Breast epithelium (tissue), 3 donors: ENCODE results near the gene PXDN.

ENCODE experiments used
- POLR2A ChIP-seq: fragments of 450-650 bp; IDR thresholded peaks from one replicate; pipeline ENCODE4 v1.6.1; 2016; ENCODE audit warnings: antibody characterized with exemption, mild to moderate bottlenecking, moderate library complexity
- POLR2AphosphoS5 ChIP-seq, 3 donors: sonication (generic); formaldehyde crosslinking; IDR thresholded peaks; one replicate each; pipeline ENCODE4 v1.6.1; 2017; ENCODE audit warnings: antibody characterized with exemption in 3 of 3
- TF ChIP-seq, protein P1 (sequence below), 3 donors: fragments of 450-650 bp; IDR thresholded peaks; one replicate each; pipeline ENCODE4 v1.5.1; 2016 to 2017; ENCODE audit warnings: antibody characterized with exemption in 3 of 3, mild to moderate bottlenecking in 3 of 3, moderate library complexity in 3 of 3

- TF ChIP-seq, protein P1, sequence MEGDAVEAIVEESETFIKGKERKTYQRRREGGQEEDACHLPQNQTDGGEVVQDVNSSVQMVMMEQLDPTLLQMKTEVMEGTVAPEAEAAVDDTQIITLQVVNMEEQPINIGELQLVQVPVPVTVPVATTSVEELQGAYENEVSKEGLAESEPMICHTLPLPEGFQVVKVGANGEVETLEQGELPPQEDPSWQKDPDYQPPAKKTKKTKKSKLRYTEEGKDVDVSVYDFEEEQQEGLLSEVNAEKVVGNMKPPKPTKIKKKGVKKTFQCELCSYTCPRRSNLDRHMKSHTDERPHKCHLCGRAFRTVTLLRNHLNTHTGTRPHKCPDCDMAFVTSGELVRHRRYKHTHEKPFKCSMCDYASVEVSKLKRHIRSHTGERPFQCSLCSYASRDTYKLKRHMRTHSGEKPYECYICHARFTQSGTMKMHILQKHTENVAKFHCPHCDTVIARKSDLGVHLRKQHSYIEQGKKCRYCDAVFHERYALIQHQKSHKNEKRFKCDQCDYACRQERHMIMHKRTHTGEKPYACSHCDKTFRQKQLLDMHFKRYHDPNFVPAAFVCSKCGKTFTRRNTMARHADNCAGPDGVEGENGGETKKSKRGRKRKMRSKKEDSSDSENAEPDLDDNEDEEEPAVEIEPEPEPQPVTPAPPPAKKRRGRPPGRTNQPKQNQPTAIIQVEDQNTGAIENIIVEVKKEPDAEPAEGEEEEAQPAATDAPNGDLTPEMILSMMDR (IDR thresholded peaks at IDR 0.05), result no peak
- no peak for TF ChIP-seq POLR2A
- no peak for TF ChIP-seq POLR2AphosphoS5 (IDR thresholded peaks at IDR 0.05)
These were observed 4.9 kb downstream of the PXDN start for GRCh38 chr2:1739322-1739957.
